Heart left ventricle (tissue), 13 donors: ENCODE results near the gene TMIGD1.

Experiments used
- CTCF ChIP-seq, 12 donors: fragments of 200-600 bp; sonication (generic) in 4 of 12; IDR thresholded peaks; one replicate each; pipeline versions ENCODE4 v1.5.0 to v1.8.0; 2018 to 2022; ENCODE audit warnings: antibody characterized with exemption in 12 of 12, mild to moderate bottlenecking in 5 of 12
- POLR2A ChIP-seq, 2 donors: fragments of 450-650 bp; IDR thresholded peaks; one replicate each; pipeline ENCODE4 v1.6.1; 2017; ENCODE audit warnings: antibody characterized with exemption in 2 of 2, mild to moderate bottlenecking in 2 of 2, moderate library complexity in 2 of 2
- donor health status: ischemic (EF 13 %, LVEDD 7.1; RV severe dilation, severe dysfunction).
- donor health status: DM: no; HTN: yes; CAD: no.
- donor health status: DM: no; HTN: no; CAD: no.
- donor health status: ischemic (EF 25% LVEDD 6.9; RV normal size, moderate dysfunction).
- donor health status: ischemic (EF 25% LVEDD 5.7; RV mildly dilated, moderate dysfunction).
- donor health status: ischemic (EF 35%, LVEDD 5.7; RV mildly dilated, moderate dysfunction).
- donor health status: nonischemic (EF 11% LVEDD 7.7; RV severe dilation, severe dysfunction).
- donor health status: DM: yes; HTN: yes; CAD: no.
- donor health status: PGD.
- donor health status: ischemic (EF 29% LVEDD 5.4; RV normal size, mild dysfunction).
- donor health status: nonischemic (EF 23%, LVEDD 6.1; RV moderate dilation, normal function).

GRCh38 chr17:30382345-30382744, 48.5 kb upstream of the TMIGD1 start:
- no peak for TF ChIP-seq CTCF (IDR thresholded peaks at IDR 0.05)
- no peak for TF ChIP-seq POLR2A (IDR thresholded peaks at IDR 0.05)
